Suprapubic skin (tissue), 4 donors: ENCODE measurements around the gene PITPNM2. TPM values are rescaled to one million over a fixed set of nuclear protein-coding genes. Genes with fewer than 3 reads are reported as not detected.
A peak's percentile ranks its signal among the peaks of the same experiment; 100 is the strongest.

Experiments
- DNase-seq, 2 donors: peaks; one replicate each; pipeline ENCODE4 v3.0.0-alpha.2; 2019; ENCODE audit warnings: low spot score in 2 of 2
- H3K27ac ChIP-seq: fragments of 200-600 bp; sonication (generic); one replicate; pipeline ENCODE4 v1.5.1; 2019
- H3K27me3 ChIP-seq: fragments of 200-600 bp; sonication (generic); one replicate; pipeline ENCODE4 v1.5.1; 2019
- H3K36me3 ChIP-seq: fragments of 200-600 bp; sonication (generic); one replicate; pipeline ENCODE4 v1.5.1; 2019
- H3K4me1 ChIP-seq: fragments of 200-600 bp; sonication (generic); one replicate; pipeline ENCODE4 v1.5.1; 2019
- H3K4me3 ChIP-seq: fragments of 200-600 bp; sonication (generic); one replicate; pipeline ENCODE4 v1.5.1; 2019; ENCODE audit warnings: mild to moderate bottlenecking
- H3K9me3 ChIP-seq: fragments of 200-600 bp; sonication (generic); one replicate; pipeline ENCODE4 v1.5.1; 2019
- EP300 ChIP-seq: sonication (generic); formaldehyde crosslinking; IDR thresholded peaks from one replicate; pipeline ENCODE4 v1.6.1; 2017; ENCODE audit warnings: antibody characterized with exemption
- POLR2A ChIP-seq, 2 donors: fragments of 450-650 bp; IDR thresholded peaks; one replicate each; pipeline ENCODE4 v1.6.1; 2017; ENCODE audit warnings: antibody characterized with exemption in 2 of 2, mild to moderate bottlenecking in 2 of 2, moderate library complexity in 2 of 2
- POLR2AphosphoS5 ChIP-seq, 3 donors: sonication (generic); formaldehyde crosslinking; IDR thresholded peaks; one replicate each; pipeline ENCODE4 v1.6.1; 2017; ENCODE audit warnings: antibody characterized with exemption in 3 of 3
- WGBS: methylation state at CpG from one replicate; pipeline ENCODE4 v1.1.5; 2018; 5-methylcytosine and 5-hydroxymethylcytosine counted together
- total RNA-seq, 4 donors: library from RNA; depleted of rRNA; stranded (reverse); fragments of >200 nt; gene quantifications; one replicate each; pipeline ENCODE4 v1.1.0, GENCODE V29; 2016
- TF ChIP-seq, protein P1 (sequence below), 2 donors: fragments of 200-600 bp in 1 of 2; fragments of 450-650 bp in 1 of 2; sonication (generic) in 1 of 2; IDR thresholded peaks; one replicate each; pipeline ENCODE4 v1.5.1; 2016 to 2019; ENCODE audit warnings: antibody characterized with exemption in 2 of 2, mild to moderate bottlenecking in 1 of 2, moderate library complexity in 1 of 2

Gene PITPNM2
- total RNA-seq, 4 donors from 2014 or later, result 5.9 to 11.8 (median 6.9) TPM

DNA sequence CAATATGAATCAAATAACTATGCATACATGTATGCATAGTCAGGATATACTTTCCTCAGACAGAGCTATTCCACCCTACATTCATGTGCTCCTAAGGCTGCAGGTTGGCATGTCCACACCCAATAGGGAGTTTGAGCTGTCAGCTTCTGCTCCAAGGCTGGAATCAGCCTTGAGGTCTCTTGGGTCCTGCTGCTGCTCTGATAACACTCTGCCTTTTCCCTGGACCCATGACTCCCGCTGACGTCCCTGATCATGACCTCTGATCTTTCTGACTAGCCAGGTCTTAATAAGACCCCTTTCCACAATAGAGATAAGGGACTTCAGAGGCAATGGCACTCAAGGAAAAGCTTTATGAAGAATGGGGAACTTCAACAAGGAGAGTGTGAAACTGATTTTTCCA is 5.7 kb downstream of the PITPNM2 start:
- DNase-seq, result peak in 1 of 2 donors; percentile 16
- WGBS, result 90% methylated on average over 2 of the region's 2 CpGs
- H3K27me3 ChIP-seq, result no peaks in the 10 kb centered on the region
- H3K27ac ChIP-seq, result no peak overlapping the region
- no peak overlapping the region for H3K4me3 ChIP-seq
- H3K9me3 ChIP-seq, result no peaks in the 10 kb centered on the region
- TF ChIP-seq, protein P1, sequence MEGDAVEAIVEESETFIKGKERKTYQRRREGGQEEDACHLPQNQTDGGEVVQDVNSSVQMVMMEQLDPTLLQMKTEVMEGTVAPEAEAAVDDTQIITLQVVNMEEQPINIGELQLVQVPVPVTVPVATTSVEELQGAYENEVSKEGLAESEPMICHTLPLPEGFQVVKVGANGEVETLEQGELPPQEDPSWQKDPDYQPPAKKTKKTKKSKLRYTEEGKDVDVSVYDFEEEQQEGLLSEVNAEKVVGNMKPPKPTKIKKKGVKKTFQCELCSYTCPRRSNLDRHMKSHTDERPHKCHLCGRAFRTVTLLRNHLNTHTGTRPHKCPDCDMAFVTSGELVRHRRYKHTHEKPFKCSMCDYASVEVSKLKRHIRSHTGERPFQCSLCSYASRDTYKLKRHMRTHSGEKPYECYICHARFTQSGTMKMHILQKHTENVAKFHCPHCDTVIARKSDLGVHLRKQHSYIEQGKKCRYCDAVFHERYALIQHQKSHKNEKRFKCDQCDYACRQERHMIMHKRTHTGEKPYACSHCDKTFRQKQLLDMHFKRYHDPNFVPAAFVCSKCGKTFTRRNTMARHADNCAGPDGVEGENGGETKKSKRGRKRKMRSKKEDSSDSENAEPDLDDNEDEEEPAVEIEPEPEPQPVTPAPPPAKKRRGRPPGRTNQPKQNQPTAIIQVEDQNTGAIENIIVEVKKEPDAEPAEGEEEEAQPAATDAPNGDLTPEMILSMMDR (IDR thresholded peaks at IDR 0.05), result no peak
- TF ChIP-seq POLR2AphosphoS5 (IDR thresholded peaks at IDR 0.05) (no peak), POLR2A (IDR thresholded peaks at IDR 0.05) (no peak), EP300 (no peak)
- H3K4me1 ChIP-seq, result peaks cover 57% of the 10 kb centered on the region
- no peaks in the 10 kb centered on the region for H3K36me3 ChIP-seq

DNA sequence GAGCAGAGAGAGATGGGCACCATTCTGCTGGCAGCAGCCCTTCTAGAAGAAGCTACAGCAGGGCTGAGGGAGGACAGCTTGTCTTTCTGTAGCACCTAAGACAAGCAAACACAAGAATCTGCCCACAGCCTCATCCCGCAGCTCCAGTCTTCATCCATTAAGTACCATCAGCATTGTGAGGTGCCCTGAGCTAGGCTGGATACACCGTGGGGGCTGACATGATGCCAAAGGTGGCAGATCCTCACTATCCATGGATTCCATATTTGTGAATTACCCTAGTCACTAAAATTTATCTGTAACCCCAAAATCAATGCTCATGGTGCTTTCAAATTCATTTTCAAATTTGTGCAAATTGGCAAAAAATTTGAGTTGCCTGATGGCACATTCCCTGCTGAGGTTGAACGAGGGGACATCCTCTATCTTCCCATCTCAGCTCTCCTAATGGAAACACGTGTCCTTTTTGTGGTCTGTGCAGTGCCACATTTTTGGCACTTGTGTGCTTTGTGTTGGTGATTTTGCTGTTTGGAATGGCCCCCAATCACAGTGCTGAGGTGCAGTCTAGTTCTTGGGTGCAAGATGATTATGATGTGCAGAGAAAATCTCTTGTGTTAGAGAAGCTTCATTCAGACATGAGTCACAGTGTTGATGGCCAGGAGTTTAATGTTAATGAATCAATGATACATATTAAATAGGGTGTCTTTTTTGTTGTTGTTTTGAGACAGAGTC is 7.0 kb downstream of the PITPNM2 start:
- Histone ChIP-seq H3K4me1 (peaks cover 51% of the 10 kb centered on the region), H3K36me3 (no peaks in the 10 kb centered on the region), H3K27ac (peak overlapping the region; percentile 73), H3K4me3 (no peak overlapping the region), H3K27me3 (no peaks in the 10 kb centered on the region), H3K9me3 (no peaks in the 10 kb centered on the region)
- WGBS, result 78% methylated on average over 4 of the region's 4 CpGs
- DNase-seq, result peak; percentile 42 to 55
- TF ChIP-seq, protein P1 (IDR thresholded peaks at IDR 0.05), result no peak
- TF ChIP-seq EP300, result no peak

DNA sequence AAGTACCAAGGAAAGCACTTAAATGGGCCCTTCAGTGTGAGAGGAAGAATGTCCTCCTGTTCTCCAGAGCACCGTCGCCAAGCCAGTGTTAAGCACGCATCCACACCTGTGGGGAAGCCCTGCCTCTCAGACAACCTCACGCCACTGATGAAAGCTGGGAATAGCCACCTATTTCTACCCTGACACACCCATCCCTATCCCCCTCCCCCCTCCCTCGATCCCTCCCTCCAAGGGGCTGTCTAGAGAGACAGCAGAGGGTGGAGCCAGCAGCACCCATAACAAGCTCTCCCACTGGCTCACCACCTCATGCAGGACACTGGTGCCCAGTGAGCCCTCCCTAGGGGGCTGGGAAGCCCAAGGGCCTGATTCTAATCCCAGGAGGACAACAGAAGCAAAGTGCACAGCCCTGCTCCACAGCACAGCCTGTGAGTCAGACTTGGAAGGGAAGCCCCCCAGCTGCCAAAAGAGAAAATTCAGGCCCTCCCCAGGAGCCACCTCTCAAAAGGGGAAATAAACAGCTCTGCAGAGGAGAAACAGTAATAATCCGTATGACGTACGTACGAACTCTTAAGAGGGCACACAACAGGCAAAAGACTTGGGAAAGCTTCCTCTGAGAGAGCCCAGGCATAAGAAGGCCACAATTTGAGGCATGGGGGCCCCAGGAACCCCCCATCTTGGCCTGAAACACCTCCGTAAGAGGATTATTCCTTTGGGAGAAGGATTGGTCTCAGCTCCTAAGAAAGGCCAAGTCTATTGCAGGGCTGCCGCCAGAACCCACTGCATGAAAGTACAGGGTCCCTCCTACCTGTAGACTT is 7.8 kb downstream of the PITPNM2 start:
- 62% methylated on average over 11 of the region's 11 CpGs for WGBS

DNA sequence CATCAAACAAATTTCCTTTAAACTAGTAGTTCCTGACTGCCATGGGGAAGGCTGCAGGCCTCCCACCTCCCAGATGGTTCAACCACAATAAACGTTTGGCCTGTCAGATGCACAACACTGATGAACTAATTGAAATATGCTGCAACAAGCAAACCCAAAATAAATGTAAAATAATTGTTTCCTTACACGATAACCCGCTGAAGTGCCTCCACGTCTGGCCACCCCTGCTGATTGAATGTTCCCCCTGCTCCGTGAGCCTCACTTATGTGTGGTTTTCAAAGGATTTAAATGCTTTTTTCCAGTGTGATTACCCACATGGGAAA is 8.4 kb downstream of the PITPNM2 start:
- peak; percentile 15 to 56 for DNase-seq
- Histone ChIP-seq H3K4me1 (peaks cover 47% of the 10 kb centered on the region), H3K9me3 (no peaks in the 10 kb centered on the region), H3K36me3 (no peaks in the 10 kb centered on the region), H3K27ac (peak overlapping the region; percentile 73), H3K4me3 (no peak overlapping the region), H3K27me3 (no peaks in the 10 kb centered on the region)
- TF ChIP-seq POLR2AphosphoS5 (IDR thresholded peaks at IDR 0.05) (no peak), POLR2A (IDR thresholded peaks at IDR 0.05) (no peak), EP300 (no peak)
- TF ChIP-seq, protein P1 (IDR thresholded peaks at IDR 0.05), result no peak
- 62% methylated on average over 5 of the region's 5 CpGs for WGBS

More for the DNA sequence above, 7.8 kb downstream of the PITPNM2 start:
- Histone ChIP-seq H3K36me3 (no peaks in the 10 kb centered on the region), H3K27me3 (no peaks in the 10 kb centered on the region), H3K9me3 (no peaks in the 10 kb centered on the region), H3K4me3 (no peak overlapping the region), H3K27ac (peak overlapping the region; percentile 73), H3K4me1 (peaks cover 47% of the 10 kb centered on the region)
- TF ChIP-seq EP300, result no peak
- no peak for TF ChIP-seq POLR2A (IDR thresholded peaks at IDR 0.05)
- TF ChIP-seq POLR2AphosphoS5 (IDR thresholded peaks at IDR 0.05), result no peak
- TF ChIP-seq, protein P1 (IDR thresholded peaks at IDR 0.05), result no peak
- DNase-seq, result peak; percentile 40 to 71
